ENCODE data around the gene USH2A. TPM values are rescaled to one million over a fixed set of nuclear protein-coding genes. Genes with fewer than 3 reads are reported as not detected.

The USH2A gene
- polyA plus RNA-seq, 1 of the 3 experiments (the other 2 are of a cell fraction), result under 0.01 TPM

- H3K36me3 ChIP-seq (replicated peaks in 1 of 2; ENCODE audit: control insufficient read depth in 1 of 2, insufficient read depth in 2 of 2, low read length in 1 of 2), result peaks cover 34 to 38% of the 10 kb centered on the region in 2 experiments
- no peak overlapping the region for H3K9ac ChIP-seq
- POLR2A ChIA-PET, result no interaction called here
- no peaks in the 10 kb centered on the region for H3K9me2 ChIP-seq
- no peaks in the 10 kb centered on the region for H3F3A ChIP-seq (replicated peaks; ENCODE audit: insufficient read depth)
- no peak overlapping the region for H2AFZ ChIP-seq (ENCODE audit: low read depth)
- TF ChIP-seq RXRA (IDR thresholded peaks at IDR 0.05; ENCODE audit: borderline replicate concordance, low read depth) (no peak), TCF12 (IDR thresholded peaks at IDR 0.05) (no peak), USF2 (IDR thresholded peaks at IDR 0.05; ENCODE audit: borderline replicate concordance, low read depth, low read length) (no peak), GABPA (IDR thresholded peaks at IDR 0.05; ENCODE audit: low read depth) (no peak), NFIC (IDR thresholded peaks at IDR 0.05; ENCODE audit: borderline replicate concordance) (no peak), FOXJ3 (CRISPR knock-in tag; IDR thresholded peaks at IDR 0.05) (no peak), MXI1 (IDR thresholded peaks at IDR 0.05; ENCODE audit: low read depth, low read length) (no peak), EZH2phosphoT487 (IDR thresholded peaks at IDR 0.05; ENCODE audit: borderline replicate concordance, low read depth) (no peak), CTCF (IDR thresholded peaks at IDR 0.05) (no peak), ELF1 (IDR thresholded peaks at IDR 0.05) (no peak), JUND (IDR thresholded peaks at IDR 0.05) (no peak), FOXM1 (IDR thresholded peaks at IDR 0.05; ENCODE audit: low read depth) (no peak), TEAD4 (IDR thresholded peaks at IDR 0.05; ENCODE audit: borderline replicate concordance, insufficient read depth) (no peak), RAD21 (IDR thresholded peaks at IDR 0.05; ENCODE audit: low read length) (no peak), USF1 (IDR thresholded peaks at IDR 0.05; ENCODE audit: borderline replicate concordance, low read depth) (no peak), SIN3A (IDR thresholded peaks at IDR 0.05; ENCODE audit: borderline replicate concordance, low read depth, low read length) (no peak), IRF3 (IDR thresholded peaks at IDR 0.05; ENCODE audit: low read depth, low read length) (no peak), NRF1 (IDR thresholded peaks at IDR 0.05; ENCODE audit: low read depth, low read length) (no peak), YY1 (IDR thresholded peaks at IDR 0.05; ENCODE audit: low read depth) (no peak), POLR2AphosphoS5 (IDR thresholded peaks at IDR 0.05; ENCODE audit: low read depth, low read length) (no peak)
- no peak overlapping the region for H3K4me2 ChIP-seq
- H3K79me2 ChIP-seq (ENCODE audit: insufficient read depth), result no peaks in the 10 kb centered on the region
- no peaks in the 10 kb centered on the region for H3K27me3 ChIP-seq (ENCODE audit: insufficient read depth)
- no peak overlapping the region for H3K27ac ChIP-seq (ENCODE audit: low read depth in 2 of 2, low read length in 1 of 2)
- no peaks in the 10 kb centered on the region; a peak in 1 of 4 replicates for H3K4me1 ChIP-seq (ENCODE audit: control insufficient read depth in 1 of 2, insufficient read depth in 2 of 2, low read depth in 1 of 2, low read length in 1 of 2)
- WGBS (ENCODE audit: low lambda C conversion rate), result 94% methylated on average over 4 of the region's 4 CpGs
- CTCF ChIA-PET, result interaction anchor here (1.1 to 1.4 kb wide), 4 partner anchors 10 to 18 kb away, joined by 3 read pairs; no protein-coding TSS in a partner anchor
- DNase-seq, result no peak
- H4K20me1 ChIP-seq (ENCODE audit: insufficient read depth), result no peaks in the 10 kb centered on the region
- H3K4me3 ChIP-seq (ENCODE audit: low read depth in 2 of 2, low read length in 1 of 2), result no peak overlapping the region
- no peaks in the 10 kb centered on the region for H3K9me3 ChIP-seq
Measured at GRCh38 chr1:215589650-215590435, 833.4 kb downstream of the USH2A start.
